Ascending aorta (tissue), 2 donors: Measurements from ENCODE around the gene GPR171. TPM values are rescaled to one million over a fixed set of nuclear protein-coding genes. Genes with fewer than 3 reads are reported as not detected.
A peak's percentile ranks its signal among the peaks of the same experiment; 100 is the strongest.

ENCODE experiments used
- DNase-seq, 2 donors: peaks; one replicate each; pipeline ENCODE4 v3.0.0-alpha.2; 2019; ENCODE audit warnings: low spot score in 2 of 2
- H3K27ac ChIP-seq, 2 donors: fragments of 200-600 bp; sonication (generic); one replicate each; pipeline ENCODE4 v1.5.1; 2016 to 2017; ENCODE audit warnings: mild to moderate bottlenecking in 1 of 2
- H3K27me3 ChIP-seq: fragments of 200-600 bp; sonication (generic); one replicate; pipeline ENCODE4 v1.5.1; 2017
- H3K36me3 ChIP-seq, 2 donors: fragments of 200-600 bp; sonication (generic); one replicate each; pipeline ENCODE4 v1.5.1; 2016
- H3K4me1 ChIP-seq, 2 donors: fragments of 200-600 bp; sonication (generic); one replicate each; pipeline ENCODE4 v1.5.1; 2016 to 2017; ENCODE audit warnings: mild to moderate bottlenecking in 1 of 2
- H3K4me3 ChIP-seq, 2 donors: fragments of 200-600 bp; sonication (generic); one replicate each; pipeline ENCODE4 v1.5.1; 2016 to 2017; ENCODE audit warnings: mild to moderate bottlenecking in 1 of 2
- H3K9me3 ChIP-seq, 2 donors: fragments of 200-600 bp; sonication (generic); one replicate each; pipeline ENCODE4 v1.5.1; 2016
- CTCF ChIP-seq, 3 experiments: fragments of 200-600 bp in 2 of 3; fragments of 450-650 bp in 1 of 3; sonication (generic) in 2 of 3; IDR thresholded peaks; one replicate each; pipeline ENCODE4 v1.5.1; 2016 to 2019; ENCODE audit warnings: antibody characterized with exemption in 3 of 3, mild to moderate bottlenecking in 1 of 3, moderate library complexity in 1 of 3
- intact Hi-C: fragments of 100-400 bp; cut with DNase I; formaldehyde crosslinking; loops from one replicate; pipeline ENCODE4 v1.15.1; 2023
- total RNA-seq: library from RNA; depleted of rRNA; stranded (reverse); fragments of >200 nt; gene quantifications from one replicate; pipeline ENCODE4 v1.1.0, GENCODE V29; 2016

The GPR171 gene
- total RNA-seq, 1 donor from 2014 or later = 3.2 TPM

- Histone ChIP-seq H3K27ac (no peak overlapping the region), H3K4me3 (no peak overlapping the region), H3K36me3 (no peaks in the 10 kb centered on the region), H3K9me3 (no peaks in the 10 kb centered on the region), H3K27me3 (no peaks in the 10 kb centered on the region), H3K4me1 (no peaks in the 10 kb centered on the region)
- intact Hi-C loops = no loop called here
- peak in 2 of 3 experiments; percentile 22 to 40 for TF ChIP-seq CTCF (IDR thresholded peaks at IDR 0.05)
- no peak for DNase-seq
Observed at GRCh38 chr3:151156618-151157216, 46.3 kb downstream of the GPR171 start.

- no peak overlapping the region for H3K4me3 ChIP-seq
- intact Hi-C loops = no loop called here
- H3K36me3 ChIP-seq = no peaks in the 10 kb centered on the region
- no peaks in the 10 kb centered on the region for H3K4me1 ChIP-seq
- no peak for DNase-seq
- H3K27ac ChIP-seq = no peak overlapping the region
- H3K9me3 ChIP-seq = no peaks in the 10 kb centered on the region
- no peaks in the 10 kb centered on the region for H3K27me3 ChIP-seq
- no peak for TF ChIP-seq CTCF (IDR thresholded peaks at IDR 0.05)
Observed at GRCh38 chr3:151155409-151156128, 47.4 kb downstream of the GPR171 start.

- Histone ChIP-seq H3K4me3 (no peak overlapping the region), H3K27ac (no peak overlapping the region), H3K36me3 (no peaks in the 10 kb centered on the region), H3K9me3 (no peaks in the 10 kb centered on the region), H3K27me3 (no peaks in the 10 kb centered on the region), H3K4me1 (no peaks in the 10 kb centered on the region)
- no peak for TF ChIP-seq CTCF (IDR thresholded peaks at IDR 0.05)
- intact Hi-C loops = no loop called here
- DNase-seq = no peak
Observed at GRCh38 chr3:151154566-151154965, 48.5 kb downstream of the GPR171 start.

- no peak overlapping the region for H3K27ac ChIP-seq
- intact Hi-C loops = no loop called here
- no peaks in the 10 kb centered on the region for H3K36me3 ChIP-seq
- TF ChIP-seq CTCF (IDR thresholded peaks at IDR 0.05) = no peak
- no peak for DNase-seq
- H3K27me3 ChIP-seq = no peaks in the 10 kb centered on the region
- H3K4me3 ChIP-seq = no peak overlapping the region
- no peaks in the 10 kb centered on the region for H3K9me3 ChIP-seq
- no peaks in the 10 kb centered on the region for H3K4me1 ChIP-seq
Observed at GRCh38 chr3:151152455-151153079, 50.4 kb downstream of the GPR171 start.

Other genes with a start within 250 kb of the GPR171 start
- gene CLRN1, start 230.5 kb downstream of the GPR171 start, total RNA-seq = not detected
- gene MED12L, start 117.6 kb downstream of the GPR171 start, total RNA-seq = 0.43 TPM
- gene P2RY14, start 75.3 kb upstream of the GPR171 start, total RNA-seq = 2.7 TPM
- not detected for gene GPR87, start 113.6 kb upstream of the GPR171 start, total RNA-seq
- gene P2RY13, start 126.3 kb upstream of the GPR171 start, total RNA-seq = 0.75 TPM
- gene P2RY12, start 181.5 kb upstream of the GPR171 start, total RNA-seq = not detected